Ovary (tissue), 9 donors: Measurements from ENCODE around the gene CCDC91. TPM values are rescaled to one million over a fixed set of nuclear protein-coding genes. Genes with fewer than 3 reads are reported as not detected.
"Not testable (repeated sequence)": the region's sequence is repeated elsewhere in the genome, so short reads cannot be mapped to it uniquely, and the experiment has no call there.

ENCODE experiments used
- DNase-seq, 5 donors: peaks; one replicate each; pipeline ENCODE4 v3.0.0-alpha.2; 2019 to 2020
- H3K27ac ChIP-seq, 2 donors: fragments of 200-600 bp; one replicate each; pipeline versions ENCODE4 v1.5.1 to v1.8.0; 2019 to 2022
- H3K27me3 ChIP-seq: fragments of 200-600 bp; one replicate; pipeline ENCODE4 v1.8.0; 2022
- H3K36me3 ChIP-seq: fragments of 200-600 bp; sonication (generic); one replicate; pipeline ENCODE4 v1.5.1; 2019
- H3K4me1 ChIP-seq: one replicate; pipeline ENCODE4 v1.8.1; 2013; ENCODE audit warnings: mild to moderate bottlenecking, moderate library complexity; ENCODE audit not compliant: insufficient read depth
- H3K4me3 ChIP-seq: fragments of 200-600 bp; sonication (generic); one replicate; pipeline ENCODE4 v1.5.1; 2017
- H3K9me3 ChIP-seq, 2 donors: fragments of 200-600 bp in 1 of 2; sonication (generic) in 1 of 2; one replicate each; pipeline versions ENCODE4 v1.5.1 to v1.8.1; 2013 to 2019; ENCODE audit warnings: mild to moderate bottlenecking in 1 of 2, moderate library complexity in 1 of 2
- EP300 ChIP-seq: sonication (generic); formaldehyde crosslinking; IDR thresholded peaks from one replicate; pipeline ENCODE4 v1.6.1; 2017; ENCODE audit warnings: antibody characterized with exemption
- POLR2A ChIP-seq: fragments of 450-650 bp; IDR thresholded peaks from one replicate; pipeline ENCODE4 v1.6.1; 2017; ENCODE audit warnings: antibody characterized with exemption, mild to moderate bottlenecking, moderate library complexity
- WGBS, 3 donors: extraction: QIAGEN DNeasy Blood & Tissue Kit in 1 of 3; methylation state at CpG; one replicate each; pipeline versions ENCODE4 v1.1.5 to v1.1.7; 2013 to 2017; 5-methylcytosine and 5-hydroxymethylcytosine counted together
- intact Hi-C, 4 donors: fragments of 100-400 bp; cut with DNase I; formaldehyde crosslinking; loops; one replicate each; pipeline versions ENCODE4 v1.11.0 to v1.15.1; 2022 to 2023
- polyA plus RNA-seq, 2 donors: library from polyadenylated mRNA; stranded (reverse); fragments of 200-250 nt in 1 of 2; fragments of 350-450 nt in 1 of 2; fragmentation: Illumina TruSeq in 1 of 2; extraction: RNeasy Lipid Tissue Mini Kit (QIAGEN cat#74804) in 1 of 2; gene quantifications; one replicate each; pipeline ENCODE4 v1.2.3, GENCODE V29; 2013 to 2014
- total RNA-seq, 7 donors: library from RNA; depleted of rRNA in 2 of 7; stranded (reverse); fragments of >200 nt in 2 of 7; fragmentation: NEBNext Ultra II Directional in 3 of 7; extraction: Animal tissue kit (Norgen Biotek cat#: 25700) in 3 of 7; gene quantifications; one replicate each; pipeline versions ENCODE4 v1.1.0 to v1.2.4, GENCODE V29; 2016 to 2023
- TF ChIP-seq, protein P1 (sequence below), 3 donors: fragments of 450-650 bp in 2 of 3; fragments of 200-600 bp in 1 of 3; IDR thresholded peaks; one replicate each; pipeline versions ENCODE4 v1.5.1 to v1.8.0; 2016 to 2022; ENCODE audit warnings: antibody characterized with exemption in 3 of 3, mild to moderate bottlenecking in 1 of 3
- donor health status: DM: no; HTN: no; CAD: no; lungs with moderate emphysema.
- donor health status: DM: no; HTN: no; CAD: no.
- donor health status: Bipolar disorder and iron deficiency.
- donor health status: DM: yes; HTN: yes; CAD: no.
- donor health status: DM: no; HTN: no; CAD: no.
- donor health status: DM: yes; HTN: yes; CAD: no.

Gene CCDC91
- total and polyA plus RNA-seq, 9 donors = 15.8 to 45.7 (median 36.2) TPM

DNA sequence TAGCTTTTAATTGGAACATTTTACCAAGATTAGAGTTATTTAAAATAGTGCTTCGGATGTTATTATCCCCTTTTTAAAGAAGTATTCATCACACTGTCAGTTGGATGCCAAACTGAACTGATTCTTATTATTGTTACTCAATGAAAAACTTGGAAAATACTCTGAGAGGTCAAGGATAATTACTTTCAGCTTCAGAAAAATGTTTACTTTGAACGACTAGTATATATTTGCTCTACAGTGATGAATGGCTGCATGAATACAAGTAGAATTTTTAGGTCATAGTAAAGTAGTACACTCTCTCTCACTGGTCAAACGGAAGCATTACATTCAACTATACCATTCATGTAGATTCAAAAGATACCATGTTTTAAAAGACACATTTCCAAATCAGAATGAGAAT, 269.2 kb downstream of the CCDC91 start:
- Histone ChIP-seq H3K36me3 (no peaks in the 10 kb centered on the region), H3K27ac (no peak overlapping the region), H3K4me3 (no peak overlapping the region), H3K4me1 (no peaks in the 10 kb centered on the region), H3K9me3 (no peaks in the 10 kb centered on the region), H3K27me3 (no peaks in the 10 kb centered on the region)
- TF ChIP-seq, protein P1, sequence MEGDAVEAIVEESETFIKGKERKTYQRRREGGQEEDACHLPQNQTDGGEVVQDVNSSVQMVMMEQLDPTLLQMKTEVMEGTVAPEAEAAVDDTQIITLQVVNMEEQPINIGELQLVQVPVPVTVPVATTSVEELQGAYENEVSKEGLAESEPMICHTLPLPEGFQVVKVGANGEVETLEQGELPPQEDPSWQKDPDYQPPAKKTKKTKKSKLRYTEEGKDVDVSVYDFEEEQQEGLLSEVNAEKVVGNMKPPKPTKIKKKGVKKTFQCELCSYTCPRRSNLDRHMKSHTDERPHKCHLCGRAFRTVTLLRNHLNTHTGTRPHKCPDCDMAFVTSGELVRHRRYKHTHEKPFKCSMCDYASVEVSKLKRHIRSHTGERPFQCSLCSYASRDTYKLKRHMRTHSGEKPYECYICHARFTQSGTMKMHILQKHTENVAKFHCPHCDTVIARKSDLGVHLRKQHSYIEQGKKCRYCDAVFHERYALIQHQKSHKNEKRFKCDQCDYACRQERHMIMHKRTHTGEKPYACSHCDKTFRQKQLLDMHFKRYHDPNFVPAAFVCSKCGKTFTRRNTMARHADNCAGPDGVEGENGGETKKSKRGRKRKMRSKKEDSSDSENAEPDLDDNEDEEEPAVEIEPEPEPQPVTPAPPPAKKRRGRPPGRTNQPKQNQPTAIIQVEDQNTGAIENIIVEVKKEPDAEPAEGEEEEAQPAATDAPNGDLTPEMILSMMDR (IDR thresholded peaks at IDR 0.05) = no peak
- no peak for TF ChIP-seq POLR2A
- no peak for TF ChIP-seq EP300
- DNase-seq = no peak
- 18 to 35% (median 27%) methylated on average over 3 of the region's 3 CpGs for WGBS, 3 donors
- intact Hi-C loops = no loop called here

DNA sequence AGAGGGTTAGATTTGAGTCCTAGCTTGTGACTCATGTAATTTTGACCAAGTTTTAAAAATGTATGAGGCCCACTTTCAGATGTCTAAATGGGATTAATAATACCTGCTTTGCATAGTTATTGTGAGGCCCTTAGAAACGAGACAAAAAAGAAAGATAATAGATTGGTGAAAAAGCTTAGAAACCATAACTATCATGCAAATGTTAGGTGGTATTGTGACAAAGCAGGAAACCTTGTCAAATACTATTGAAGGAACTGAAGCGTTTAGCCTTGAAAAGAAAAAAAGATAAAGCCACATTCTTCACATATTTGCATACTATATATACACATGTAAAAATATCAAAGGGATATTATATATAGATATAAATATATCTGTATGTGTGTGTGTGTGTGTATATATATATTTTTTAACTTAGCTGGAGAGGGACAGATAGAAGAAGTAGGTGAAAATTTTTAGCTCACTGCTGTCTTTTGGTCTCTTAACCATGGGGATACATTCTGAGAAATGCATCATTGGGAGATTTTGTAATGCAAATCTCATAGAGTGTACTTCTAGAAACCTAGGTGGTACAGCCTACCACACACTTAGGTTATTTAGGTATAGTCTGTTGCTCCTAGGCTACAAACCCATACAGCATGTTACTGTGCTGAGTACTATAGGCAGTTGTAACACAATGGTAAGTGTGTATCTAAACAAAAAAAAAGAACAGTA, 270.3 kb downstream of the CCDC91 start:
- Histone ChIP-seq H3K27ac (no peak overlapping the region), H3K27me3 (no peaks in the 10 kb centered on the region), H3K4me1 (no peaks in the 10 kb centered on the region), H3K9me3 (no peaks in the 10 kb centered on the region), H3K4me3 (no peak overlapping the region), H3K36me3 (no peaks in the 10 kb centered on the region)
- no peak for DNase-seq
- 82 to 88% (median 82%) methylated on average over 2 of the region's 2 CpGs for WGBS, 3 donors
- TF ChIP-seq, protein P1 (IDR thresholded peaks at IDR 0.05) = no peak
- no peak for TF ChIP-seq EP300
- TF ChIP-seq POLR2A = no peak
- intact Hi-C loops = no loop called here

DNA sequence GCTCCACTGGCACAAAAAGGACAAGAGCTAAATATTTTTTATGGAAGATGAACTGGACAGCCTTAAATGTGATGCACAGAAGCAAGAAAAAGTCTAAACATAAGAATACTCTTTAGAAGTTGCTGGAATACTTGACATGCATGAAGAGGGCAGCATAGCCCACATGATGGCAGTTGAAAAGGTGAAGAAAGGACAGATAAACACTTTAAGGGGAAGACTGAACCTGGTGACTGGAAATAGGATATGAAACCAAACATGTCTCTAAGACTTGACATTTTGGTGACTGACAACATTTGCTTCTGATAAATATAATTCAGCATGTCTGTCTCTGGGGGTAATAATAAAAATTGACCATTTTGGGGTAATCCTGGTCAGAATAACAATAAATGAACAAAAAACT, 273.1 kb downstream of the CCDC91 start:
- H3K27ac ChIP-seq = no peak overlapping the region
- no peaks in the 10 kb centered on the region for H3K27me3 ChIP-seq
- H3K4me3 ChIP-seq = no peak overlapping the region
- DNase-seq = no peak
- no peaks in the 10 kb centered on the region for H3K36me3 ChIP-seq
- no peaks in the 10 kb centered on the region for H3K9me3 ChIP-seq
- intact Hi-C loops = no loop called here
- no peaks in the 10 kb centered on the region for H3K4me1 ChIP-seq
- TF ChIP-seq, protein P1 (IDR thresholded peaks at IDR 0.05) = no peak
- TF ChIP-seq POLR2A = no peak
- TF ChIP-seq EP300 = no peak

DNA sequence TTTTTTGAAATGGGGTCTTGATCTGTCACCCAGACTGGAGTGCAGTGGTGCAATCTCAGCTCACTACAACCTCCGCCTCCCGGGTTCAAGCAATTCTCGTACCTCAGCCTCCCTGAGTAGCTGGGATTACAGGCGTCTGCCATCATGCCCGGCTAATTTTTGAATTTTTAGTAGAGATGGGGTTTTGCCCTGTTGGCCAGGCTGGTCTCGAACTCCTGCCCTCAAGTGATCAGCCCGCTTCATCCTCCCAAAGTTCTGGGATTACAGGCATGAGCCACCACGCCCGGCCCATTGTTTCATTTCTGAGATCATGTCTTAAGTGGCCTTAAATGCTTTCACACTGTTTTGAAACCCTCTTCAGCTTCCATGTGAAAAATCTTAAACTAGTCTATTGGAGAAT, 281.5 kb downstream of the CCDC91 start:
- WGBS, 3 donors = 98 to 99% (median 98%) methylated on average over 9 of the region's 9 CpGs
- DNase-seq, H3K4me3 ChIP-seq, H3K36me3 ChIP-seq, H3K9me3 ChIP-seq, H3K27me3 ChIP-seq, H3K4me1 ChIP-seq, H3K27ac ChIP-seq, intact Hi-C loops: not testable (repeated sequence)

DNA sequence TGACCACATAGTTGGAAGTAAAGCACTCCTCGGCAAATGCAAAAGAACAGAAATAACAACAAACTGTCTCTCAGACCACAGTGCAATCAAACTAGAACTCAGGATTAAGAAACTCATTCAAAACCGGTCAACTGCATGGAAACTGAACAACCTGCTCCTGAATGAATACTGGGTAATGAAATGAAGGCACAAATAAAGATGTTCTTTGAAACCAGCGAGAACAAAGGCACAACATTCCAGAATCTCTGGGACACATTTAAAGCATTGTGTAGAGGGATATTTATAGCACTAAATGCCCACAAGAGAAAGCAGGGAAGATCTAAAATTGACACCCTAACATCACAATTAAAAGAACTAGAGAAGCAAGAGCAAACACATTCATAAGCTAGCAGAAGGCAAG, 285.9 kb downstream of the CCDC91 start:
- intact Hi-C loops, H3K27me3 ChIP-seq, DNase-seq, H3K4me1 ChIP-seq, H3K36me3 ChIP-seq, H3K27ac ChIP-seq, H3K4me3 ChIP-seq, H3K9me3 ChIP-seq: not testable (repeated sequence)
- WGBS, 3 donors = 87 to 96% (median 95%) methylated on average over 3 of the region's 3 CpGs

DNA sequence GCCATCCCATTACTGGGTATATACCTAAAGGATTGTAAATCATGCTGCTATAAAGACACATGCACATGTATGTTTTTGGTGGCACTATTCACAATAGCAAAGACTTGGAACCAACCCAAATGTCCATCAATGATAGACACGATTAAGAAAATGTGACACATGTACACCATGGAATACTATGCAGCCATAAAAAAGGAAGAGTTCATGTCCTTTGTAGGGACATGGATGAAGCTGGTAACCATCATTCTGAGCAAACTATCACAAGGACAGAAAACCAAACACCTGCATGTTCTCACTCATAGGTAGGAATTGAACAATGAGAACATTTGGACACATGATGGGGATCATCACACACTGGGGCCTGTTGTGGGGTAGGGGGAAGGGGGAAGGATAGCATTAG, 288.8 kb downstream of the CCDC91 start:
- H3K27ac ChIP-seq, H3K4me1 ChIP-seq, intact Hi-C loops, H3K9me3 ChIP-seq, DNase-seq, H3K4me3 ChIP-seq, H3K27me3 ChIP-seq, H3K36me3 ChIP-seq: not testable (repeated sequence)
- WGBS, 3 donors = 94 to 97% (median 94%) methylated on average over 1 of the region's 1 CpG
